RPMI7951 (cell line): Measurements from ENCODE around the gene ZNF345. TPM values are rescaled to one million over a fixed set of nuclear protein-coding genes. Genes with fewer than 3 reads are reported as not detected.

Source experiments
- DNase-seq: peaks from one replicate; pipeline ENCODE4 v3.0.0-alpha.2; 2012; ENCODE audit warnings: low read depth
- total RNA-seq: library from RNA; depleted of rRNA; stranded (reverse); fragments of >200 nt; shearing (Covaris generic); gene quantifications from 2 replicates; pipeline ENCODE4 v1.2.3, GENCODE V29; 2014; rRNA removed

ZNF345 gene
- total RNA-seq, 1 experiment from 2014 or later, result 2.5 TPM

DNA sequence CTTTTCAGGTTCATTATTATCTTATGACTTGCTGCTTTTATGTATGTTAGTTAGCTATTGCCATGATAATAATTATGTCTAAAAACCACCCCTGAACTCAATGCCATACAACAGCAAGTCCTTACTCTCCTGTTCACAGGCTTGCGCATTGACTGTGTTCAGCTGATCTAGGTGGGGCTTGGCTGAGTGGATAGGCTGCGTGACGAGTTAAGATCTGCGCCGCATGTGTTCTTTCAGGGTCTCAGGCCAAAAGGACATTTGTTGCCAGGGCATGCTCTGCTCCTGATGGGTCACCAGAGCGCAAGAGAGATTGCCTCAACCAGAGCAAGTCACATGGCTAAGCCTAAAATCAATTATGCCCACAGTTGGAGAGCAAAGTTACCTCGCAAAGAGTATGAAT lies 66.3 kb downstream of the ZNF345 start:
- DNase-seq, result peak; percentile 40

DNA sequence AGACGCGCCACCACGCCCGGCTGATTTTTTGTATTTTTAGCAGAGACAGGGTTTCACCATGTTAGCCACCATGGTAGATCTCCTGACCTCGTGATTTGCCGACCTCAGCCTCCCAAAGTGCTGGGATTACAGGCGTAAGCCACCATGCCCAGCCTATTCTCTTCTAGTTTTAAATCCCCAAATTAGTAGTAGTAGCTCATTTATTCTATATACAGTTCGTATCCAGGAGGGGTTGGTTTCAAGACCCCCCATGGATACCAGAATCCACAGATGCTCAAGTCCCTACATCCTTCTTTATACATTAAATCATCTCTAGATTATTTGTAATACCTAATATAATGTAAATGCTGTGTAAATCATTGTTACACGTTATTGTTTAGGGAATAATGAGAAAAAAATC lies 67.4 kb downstream of the ZNF345 start:
- no peak for DNase-seq

Other genes starting within 250 kb of the ZNF345 start
- 3.4 and 3.5 TPM in 2 replicates for gene ZNF382, start 245.6 kb upstream of the ZNF345 start, total RNA-seq
- 8.8 and 12.1 TPM in 2 replicates for gene ZNF461, start 184.0 kb upstream of the ZNF345 start, total RNA-seq
- gene ZNF567, start 163.3 kb upstream of the ZNF345 start, total RNA-seq, result 5.5 and 13.8 TPM in 2 replicates
- 3.8 and 4.1 TPM in 2 replicates for gene ZNF850, start 78.1 kb upstream of the ZNF345 start, total RNA-seq
- 7.2 and 7.9 TPM in 2 replicates for gene ZNF790, start 12.5 kb upstream of the ZNF345 start, total RNA-seq
- gene ZNF829, start 65.4 kb downstream of the ZNF345 start, total RNA-seq, result 4.9 and 6.6 TPM in 2 replicates
- gene ZNF568, start 65.5 kb downstream of the ZNF345 start, total RNA-seq, result 9.7 and 10.5 TPM in 2 replicates
- gene ZNF420, start 227.6 kb downstream of the ZNF345 start, total RNA-seq, result 9.4 and 10.6 TPM in 2 replicates